Type B pancreatic cell (in vitro differentiated cells): ENCODE data around the gene GNA15. TPM values are rescaled to one million over a fixed set of nuclear protein-coding genes. Genes with fewer than 3 reads are reported as not detected.

Experiments used
- DNase-seq: peaks from one replicate; pipeline ENCODE4 v3.0.0; 2021; ENCODE audit warnings: mixed read lengths; ENCODE audit not compliant: unreplicated experiment; ENCODE audit errors: extremely low spot score
- H3K27ac Mint-ChIP-seq: 2 replicates; pipeline ENCODE4 v1.8.0; 2021; ENCODE audit warnings: mild to moderate bottlenecking, mixed read lengths
- H3K27me3 Mint-ChIP-seq: 2 replicates; pipeline ENCODE4 v1.8.0; 2021; ENCODE audit warnings: mixed read lengths
- H3K36me3 Mint-ChIP-seq: 2 replicates; pipeline ENCODE4 v1.8.0; 2021; ENCODE audit warnings: mixed read lengths
- H3K4me1 Mint-ChIP-seq: one replicate; pipeline ENCODE4 v1.8.0; 2021; ENCODE audit warnings: mixed read lengths; ENCODE audit not compliant: unreplicated experiment
- H3K4me3 Mint-ChIP-seq: 2 replicates; pipeline ENCODE4 v1.8.0; 2021; ENCODE audit warnings: mild to moderate bottlenecking, mixed read lengths
- H3K9me3 Mint-ChIP-seq: 2 replicates; pipeline ENCODE4 v1.8.0; 2021; ENCODE audit warnings: mixed read lengths
- CTCF ChIP-seq: fragments of 200-600 bp; sonication (generic); conservative IDR thresholded peaks from 2 replicates; pipeline ENCODE4 v1.5.0; 2021; ENCODE audit warnings: antibody characterized with exemption, mild to moderate bottlenecking
- total RNA-seq: library from RNA; stranded (reverse); gene quantifications from 2 replicates; pipeline ENCODE4 v1.2.1, GENCODE V29; 2021; ENCODE audit warnings: low replicate concordance

The GNA15 gene
- total RNA-seq, 1 donor from 2014 or later, result 1.6 TPM

- DNase-seq, result no peak
- Mint-ChIP-seq H3K36me3 (no peaks in the 10 kb centered on the region), H3K27ac (no peak overlapping the region), H3K4me3 (no peak overlapping the region), H3K9me3 (no peaks in the 10 kb centered on the region), H3K27me3 (no peaks in the 10 kb centered on the region), H3K4me1 (no peaks in the 10 kb centered on the region)
- TF ChIP-seq CTCF, result no peak
Observed at GRCh38 chr19:3142781-3143337, 7.0 kb downstream of the GNA15 start.

DNA sequence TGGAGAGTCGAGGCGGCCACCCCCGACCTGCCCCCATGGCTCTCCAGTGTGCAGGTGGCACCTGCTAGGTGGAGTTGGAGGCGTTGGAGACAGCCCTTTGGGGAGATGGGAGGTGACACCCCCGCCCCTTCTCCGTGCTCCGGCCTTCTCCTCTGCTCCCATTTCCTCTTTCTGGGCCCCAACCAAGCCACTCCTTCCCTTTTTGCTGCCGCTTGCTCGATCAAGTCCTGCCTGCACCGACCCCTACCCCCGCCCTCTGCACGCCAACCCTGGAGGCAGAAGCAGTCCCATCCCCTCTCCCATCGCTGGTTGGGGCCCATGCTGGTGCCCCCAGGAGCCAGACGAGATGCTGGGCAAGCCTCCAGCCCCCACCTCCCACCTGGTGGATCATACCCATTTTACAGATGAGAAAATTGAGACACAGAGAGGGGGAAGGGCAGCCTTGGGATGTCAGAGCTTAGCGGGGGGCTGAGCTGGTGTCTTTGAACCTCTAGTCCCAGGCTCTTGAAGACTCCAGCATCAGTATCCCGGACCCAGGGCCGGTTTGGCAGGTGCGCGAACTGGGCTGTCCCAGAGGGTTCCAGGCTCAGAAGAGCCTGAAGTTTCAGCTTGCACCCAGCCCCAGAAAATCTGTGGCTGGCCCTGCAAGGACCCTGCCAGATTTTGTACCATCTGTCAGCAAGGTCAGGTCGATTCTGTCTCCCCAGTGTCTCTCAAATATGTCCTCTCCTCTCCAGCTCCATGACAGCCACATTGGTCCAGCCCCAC, 10.3 kb downstream of the GNA15 start:
- H3K9me3 Mint-ChIP-seq, result no peaks in the 10 kb centered on the region

GRCh38 chr19:3146677-3147100, 10.9 kb downstream of the GNA15 start:
- Mint-ChIP-seq H3K27ac (no peak overlapping the region), H3K27me3 (peaks cover 6% of the 10 kb centered on the region), H3K4me3 (no peak overlapping the region), H3K36me3 (no peaks in the 10 kb centered on the region), H3K4me1 (no peaks in the 10 kb centered on the region), H3K9me3 (no peaks in the 10 kb centered on the region)
- peak; percentile 76 for TF ChIP-seq CTCF
- no peak for DNase-seq

More for the DNA sequence above, 10.3 kb downstream of the GNA15 start:
- Mint-ChIP-seq H3K4me3 (no peak overlapping the region), H3K27ac (no peak overlapping the region), H3K4me1 (no peaks in the 10 kb centered on the region), H3K36me3 (no peaks in the 10 kb centered on the region), H3K27me3 (peaks cover 6% of the 10 kb centered on the region)
- no peak for TF ChIP-seq CTCF
- no peak for DNase-seq

- H3K9me3 Mint-ChIP-seq, result no peaks in the 10 kb centered on the region
- no peaks in the 10 kb centered on the region for H3K4me1 Mint-ChIP-seq
- peaks cover 6% of the 10 kb centered on the region for H3K27me3 Mint-ChIP-seq
- no peak overlapping the region for H3K27ac Mint-ChIP-seq
- no peak for TF ChIP-seq CTCF
- no peak overlapping the region for H3K4me3 Mint-ChIP-seq
- no peaks in the 10 kb centered on the region for H3K36me3 Mint-ChIP-seq
- no peak for DNase-seq
Observed at GRCh38 chr19:3148503-3148902, 12.7 kb downstream of the GNA15 start.

GRCh38 chr19:3149089-3149488, 13.3 kb downstream of the GNA15 start:
- TF ChIP-seq CTCF, result no peak
- Mint-ChIP-seq H3K27ac (no peak overlapping the region), H3K4me3 (no peak overlapping the region), H3K27me3 (peaks cover 6% of the 10 kb centered on the region), H3K9me3 (no peaks in the 10 kb centered on the region), H3K4me1 (no peaks in the 10 kb centered on the region), H3K36me3 (no peaks in the 10 kb centered on the region)
- no peak for DNase-seq
